H1 (cell line): Measurements from ENCODE around the gene CXCL16.

Experiments used
- EZH2 ChIP-seq: fragments of 200-600 bp; sonication (generic); IDR thresholded peaks from 2 replicates; pipeline ENCODE4 v1.7.1; 2012; ENCODE audit warnings: low read depth, mild to moderate bottlenecking, moderate library complexity, low read length, inconsistent platforms; ENCODE audit not compliant: severe bottlenecking
- JUN ChIP-seq: IDR thresholded peaks from 2 replicates; pipeline ENCODE4 v1.6.1; 2011; ENCODE audit warnings: low read depth, mild to moderate bottlenecking, improper control_type of control experiment, low read length
- MAX ChIP-seq: IDR thresholded peaks from 2 replicates; pipeline ENCODE4 v1.6.1; 2012; ENCODE audit warnings: inconsistent platforms
- POLR2AphosphoS5 ChIP-seq: IDR thresholded peaks from 2 replicates; pipeline ENCODE4 v1.6.1; 2011; ENCODE audit warnings: low read depth, low read length
- TAF1 ChIP-seq: IDR thresholded peaks from 2 replicates; pipeline ENCODE4 v1.6.1; 2011; ENCODE audit warnings: mild to moderate bottlenecking, low read depth, low read length
- TEAD4 ChIP-seq: IDR thresholded peaks from 2 replicates; pipeline ENCODE4 v1.6.1; 2012; ENCODE audit warnings: low read depth, low read length, inconsistent platforms, mixed read lengths
- TF ChIP-seq, protein P1 (sequence below), 3 experiments: IDR thresholded peaks; 1 replicate in 2 of 3; 2 replicates in 1 of 3; pipeline versions ENCODE4 v1.5.1 to v1.6.1; 2011; ENCODE audit warnings: low read length in 3 of 3, mild to moderate bottlenecking in 3 of 3, inconsistent platforms in 2 of 3, low read depth in 1 of 3, moderate library complexity in 1 of 3; ENCODE audit not compliant: insufficient read depth in 1 of 3; ENCODE audit errors: control extremely low read depth in 1 of 3
- TF ChIP-seq, protein P2 (sequence below): IDR thresholded peaks from 2 replicates; pipeline ENCODE4 v1.6.1; 2012; ENCODE audit warnings: inconsistent platforms

- TF ChIP-seq, protein P1, sequence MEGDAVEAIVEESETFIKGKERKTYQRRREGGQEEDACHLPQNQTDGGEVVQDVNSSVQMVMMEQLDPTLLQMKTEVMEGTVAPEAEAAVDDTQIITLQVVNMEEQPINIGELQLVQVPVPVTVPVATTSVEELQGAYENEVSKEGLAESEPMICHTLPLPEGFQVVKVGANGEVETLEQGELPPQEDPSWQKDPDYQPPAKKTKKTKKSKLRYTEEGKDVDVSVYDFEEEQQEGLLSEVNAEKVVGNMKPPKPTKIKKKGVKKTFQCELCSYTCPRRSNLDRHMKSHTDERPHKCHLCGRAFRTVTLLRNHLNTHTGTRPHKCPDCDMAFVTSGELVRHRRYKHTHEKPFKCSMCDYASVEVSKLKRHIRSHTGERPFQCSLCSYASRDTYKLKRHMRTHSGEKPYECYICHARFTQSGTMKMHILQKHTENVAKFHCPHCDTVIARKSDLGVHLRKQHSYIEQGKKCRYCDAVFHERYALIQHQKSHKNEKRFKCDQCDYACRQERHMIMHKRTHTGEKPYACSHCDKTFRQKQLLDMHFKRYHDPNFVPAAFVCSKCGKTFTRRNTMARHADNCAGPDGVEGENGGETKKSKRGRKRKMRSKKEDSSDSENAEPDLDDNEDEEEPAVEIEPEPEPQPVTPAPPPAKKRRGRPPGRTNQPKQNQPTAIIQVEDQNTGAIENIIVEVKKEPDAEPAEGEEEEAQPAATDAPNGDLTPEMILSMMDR (IDR thresholded peaks at IDR 0.05; ENCODE audit: control extremely low read depth in 1 of 3, insufficient read depth in 1 of 3, low read depth in 1 of 3, low read length in 3 of 3): no peak
- TF ChIP-seq POLR2AphosphoS5 (no peak), JUN (no peak), MAX (no peak), TAF1 (no peak), TEAD4 (no peak), EZH2 (no peak)
- TF ChIP-seq, protein P2, sequence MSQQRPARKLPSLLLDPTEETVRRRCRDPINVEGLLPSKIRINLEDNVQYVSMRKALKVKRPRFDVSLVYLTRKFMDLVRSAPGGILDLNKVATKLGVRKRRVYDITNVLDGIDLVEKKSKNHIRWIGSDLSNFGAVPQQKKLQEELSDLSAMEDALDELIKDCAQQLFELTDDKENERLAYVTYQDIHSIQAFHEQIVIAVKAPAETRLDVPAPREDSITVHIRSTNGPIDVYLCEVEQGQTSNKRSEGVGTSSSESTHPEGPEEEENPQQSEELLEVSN: no peak
Observed at GRCh38 chr17:4719684-4720221, 20.0 kb downstream of the CXCL16 start.
